ENCODE results near the gene GALNT8. TPM values are rescaled to one million over a fixed set of nuclear protein-coding genes. Genes with fewer than 3 reads are reported as not detected.

GALNT8 gene
- total RNA-seq, 1 donor from 2014 or later = 2.9 TPM

DNA sequence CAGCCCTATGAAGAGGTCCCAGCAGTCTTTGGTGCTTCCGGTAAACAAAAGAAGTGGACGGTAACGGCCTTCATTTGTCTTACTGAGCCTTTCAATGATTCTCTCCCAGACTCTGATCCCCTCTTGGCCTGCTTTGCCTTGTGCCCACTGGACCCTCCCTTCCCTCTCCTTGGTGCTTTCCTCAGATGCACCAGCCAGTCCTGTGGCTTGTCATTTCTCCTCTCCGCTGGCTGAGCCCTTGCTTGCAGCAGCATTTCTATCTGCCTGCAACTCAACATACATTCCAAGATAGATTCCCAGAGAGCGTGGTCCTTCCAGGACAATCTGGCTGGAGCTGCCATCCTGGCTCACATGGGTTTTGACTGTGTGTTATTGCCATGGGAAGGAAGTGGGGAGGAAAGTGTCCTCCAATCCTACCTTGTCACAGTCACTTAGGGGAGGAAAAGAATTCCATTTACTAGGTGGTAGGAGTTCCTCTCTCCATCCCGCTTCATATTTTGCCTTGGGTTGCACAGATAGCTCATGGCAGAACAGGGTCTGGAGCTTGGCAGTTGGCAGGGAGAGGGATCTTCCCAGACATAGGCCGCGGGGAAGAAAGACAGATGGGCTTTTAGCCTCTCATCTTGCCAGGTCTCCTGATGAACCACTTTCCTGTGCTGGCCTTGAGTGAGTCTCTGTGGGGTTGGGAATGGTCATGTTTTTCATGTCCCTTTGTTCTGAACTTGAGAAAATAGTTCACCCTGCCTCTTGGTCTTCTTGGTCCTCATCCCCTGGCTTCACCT lies 96.7 kb downstream of the GALNT8 start:
- no peak for DNase-seq
- intact Hi-C loops (cut with DNase I) = no loop called here
- peak; percentile 8 for ATAC-seq (ENCODE audit: poor library complexity)

- intact Hi-C loops (cut with DNase I) = no loop called here
- DNase-seq (no peak), ATAC-seq (ENCODE audit: poor library complexity) (peak; percentile 92)
Observed at GRCh38 chr12:4817880-4818279, 97.7 kb downstream of the GALNT8 start.

DNA sequence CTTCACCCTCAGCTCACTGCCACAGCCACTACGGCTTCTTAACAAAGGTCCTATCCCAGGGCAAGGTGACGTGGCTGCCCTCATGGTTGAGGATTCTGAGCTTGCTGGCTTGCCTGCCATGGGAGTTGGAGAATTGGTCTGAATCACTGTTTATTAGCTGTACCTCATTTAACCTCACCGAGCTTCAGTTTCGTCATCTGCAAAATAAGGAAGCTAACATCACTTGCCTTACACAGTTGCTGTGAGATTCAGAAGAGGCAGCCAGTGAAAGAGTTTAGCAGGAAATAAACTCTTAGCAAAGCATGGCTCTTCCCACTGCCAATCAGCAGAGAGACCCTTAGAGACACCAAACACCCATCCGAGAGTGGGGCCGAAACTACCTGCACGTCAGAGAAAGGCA lies 99.5 kb downstream of the GALNT8 start:
- DNase-seq (no peak), ATAC-seq (ENCODE audit: poor library complexity) (no peak)
- intact Hi-C loops (cut with DNase I) = no loop called here

DNA sequence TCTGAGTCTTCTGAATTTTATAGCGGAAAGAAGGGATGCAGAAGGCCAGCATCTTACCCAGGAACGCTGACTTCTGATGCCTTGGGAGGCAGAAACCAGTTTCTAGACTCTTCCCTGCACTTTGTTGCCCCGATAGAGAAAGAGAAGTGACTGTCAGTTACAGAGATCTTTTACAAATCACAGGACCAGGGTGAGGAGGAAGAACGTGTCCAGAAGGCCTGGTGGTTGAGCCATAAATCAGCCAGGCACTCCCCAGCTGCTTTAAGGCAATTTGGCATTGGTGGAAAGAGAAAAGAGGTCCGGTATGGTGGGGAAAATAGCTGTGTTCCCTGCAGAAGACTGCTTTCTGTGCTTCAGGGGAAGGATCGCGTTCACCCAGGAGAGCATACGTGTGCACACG lies 100.8 kb downstream of the GALNT8 start:
- no peak for ATAC-seq (ENCODE audit: poor library complexity)
- intact Hi-C loops (cut with DNase I) = no loop called here
- no peak for DNase-seq

Other genes with a start within 250 kb of the GALNT8 start
- gene RAD51AP1, start 181.5 kb upstream of the GALNT8 start, total RNA-seq = 1.1 TPM
- gene DYRK4, start 158.2 kb upstream of the GALNT8 start, total RNA-seq = 23.5 TPM
- 3.0 TPM for gene AKAP3, start 71.3 kb upstream of the GALNT8 start, total RNA-seq
- gene NDUFA9, start 71.3 kb upstream of the GALNT8 start, total RNA-seq = 371 TPM
- not detected for gene KCNA1, start 189.5 kb downstream of the GALNT8 start, total RNA-seq